DMS53 treated with DMSO at 0.1 percent for 48 hours (cell line): ENCODE data around the gene AOPEP.

ENCODE experiments used
- DNase-seq: peaks from one replicate; lab custom pipeline; 2025; ENCODE audit not compliant: unreplicated experiment; lab: John Stamatoyannopoulos, UW

The AOPEP gene

GRCh38 chr9:95103281-95103771 is 376.8 kb downstream of the AOPEP start:
- DNase-seq: no peak

GRCh38 chr9:95103871-95104580 is 377.5 kb downstream of the AOPEP start:
- no peak for DNase-seq

- DNase-seq: no peak
These were observed 378.1 kb downstream of the AOPEP start for GRCh38 chr9:95104581-95104960.

DNA sequence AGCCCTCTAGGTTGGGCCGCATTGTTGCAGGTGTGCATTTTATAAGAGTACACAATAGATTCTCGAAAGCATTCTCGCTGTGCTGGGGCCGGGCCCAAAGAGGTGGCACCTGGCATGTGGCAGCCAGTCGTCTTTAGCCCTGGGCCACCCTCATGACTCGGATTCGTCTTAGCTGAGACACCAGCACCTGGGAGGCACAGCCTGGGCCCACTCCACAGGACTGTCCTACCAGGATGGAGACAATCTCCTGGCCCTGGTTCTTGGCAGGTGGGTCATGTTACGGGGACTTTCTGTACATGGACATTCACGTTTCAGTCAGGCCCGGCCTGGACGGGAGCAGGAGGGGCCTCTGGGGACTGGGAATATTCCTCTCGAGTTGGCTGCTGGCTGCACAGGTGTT is 378.5 kb downstream of the AOPEP start:
- DNase-seq: no peak

DNA sequence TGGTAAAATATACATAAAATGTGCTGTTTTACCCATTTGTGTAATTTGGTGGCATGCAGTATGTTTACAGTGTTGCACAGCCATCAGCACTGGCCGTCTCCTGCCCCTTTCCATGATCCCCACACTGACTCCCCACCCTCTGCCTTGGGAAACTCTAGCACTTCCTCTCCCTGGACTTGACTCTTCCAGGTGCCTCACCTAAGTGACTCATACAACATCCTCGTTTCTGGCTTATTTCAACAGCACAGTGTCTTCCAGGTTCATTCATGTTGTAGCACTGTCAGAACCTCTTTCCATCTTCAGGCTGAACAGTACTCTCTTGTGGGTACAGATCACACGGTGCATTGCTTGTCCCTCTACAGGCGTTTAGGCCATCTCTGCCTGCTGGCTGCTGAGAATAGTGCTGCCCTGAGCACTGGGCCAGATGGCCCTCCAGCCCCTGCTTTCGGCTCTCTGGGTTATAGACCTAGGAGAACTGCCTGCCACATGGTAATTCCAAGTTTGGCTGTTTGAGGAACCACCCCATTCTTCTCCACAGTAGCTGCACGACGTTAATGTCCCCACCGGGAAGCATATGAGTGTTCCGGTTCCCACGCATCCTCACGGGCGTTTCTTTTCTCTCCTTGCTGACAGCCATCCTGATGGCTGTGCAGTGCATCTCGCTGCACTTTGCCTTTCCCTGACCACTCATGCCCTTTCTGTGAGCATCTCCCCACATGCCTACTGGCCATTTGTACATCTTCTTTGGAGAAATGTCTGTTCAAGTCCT is 379.2 kb downstream of the AOPEP start:
- no peak for DNase-seq

GRCh38 chr9:95107001-95107749 is 380.7 kb downstream of the AOPEP start:
- DNase-seq: no peak

DNA sequence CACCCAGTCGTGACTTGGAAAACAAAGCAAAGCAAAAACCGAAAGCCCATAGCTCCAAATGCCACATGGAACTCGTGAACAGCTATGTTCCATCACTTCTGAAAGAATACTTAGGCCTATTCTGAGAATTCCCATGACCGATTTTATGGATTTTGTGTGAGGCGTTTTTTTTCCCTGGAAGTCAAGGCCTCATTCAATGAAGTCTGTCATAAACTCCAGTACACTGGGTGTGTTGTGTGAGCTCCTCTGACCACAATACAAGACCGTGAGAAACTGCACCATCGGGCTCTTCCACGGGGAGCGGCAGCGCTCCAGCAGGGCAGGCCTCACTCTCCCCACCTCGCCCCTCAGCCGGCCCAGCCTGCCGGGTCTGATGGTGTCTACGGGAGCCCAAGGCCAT is 381.5 kb downstream of the AOPEP start:
- DNase-seq: no peak

- DNase-seq: no peak
These were observed 382.3 kb downstream of the AOPEP start for GRCh38 chr9:95108777-95109176.

DNA sequence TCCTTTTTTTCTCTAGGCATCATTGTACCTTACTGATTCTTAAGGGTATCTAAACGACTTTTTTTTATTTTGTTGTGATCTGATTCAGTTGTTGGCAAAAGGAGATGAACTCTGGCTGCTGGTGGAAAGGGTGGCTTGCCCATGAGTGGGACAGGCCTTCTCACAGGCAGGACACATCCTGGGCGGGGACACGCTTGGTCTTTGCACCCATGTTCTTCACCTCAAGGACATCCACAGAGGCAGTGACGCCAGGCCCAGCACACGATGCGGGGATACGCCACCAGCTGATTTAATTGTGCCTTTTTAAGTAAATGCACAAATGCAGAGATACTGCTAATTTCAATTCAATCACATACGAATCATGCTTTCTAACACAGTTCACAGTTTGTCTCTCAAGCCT is 383.0 kb downstream of the AOPEP start:
- no peak for DNase-seq

DNA sequence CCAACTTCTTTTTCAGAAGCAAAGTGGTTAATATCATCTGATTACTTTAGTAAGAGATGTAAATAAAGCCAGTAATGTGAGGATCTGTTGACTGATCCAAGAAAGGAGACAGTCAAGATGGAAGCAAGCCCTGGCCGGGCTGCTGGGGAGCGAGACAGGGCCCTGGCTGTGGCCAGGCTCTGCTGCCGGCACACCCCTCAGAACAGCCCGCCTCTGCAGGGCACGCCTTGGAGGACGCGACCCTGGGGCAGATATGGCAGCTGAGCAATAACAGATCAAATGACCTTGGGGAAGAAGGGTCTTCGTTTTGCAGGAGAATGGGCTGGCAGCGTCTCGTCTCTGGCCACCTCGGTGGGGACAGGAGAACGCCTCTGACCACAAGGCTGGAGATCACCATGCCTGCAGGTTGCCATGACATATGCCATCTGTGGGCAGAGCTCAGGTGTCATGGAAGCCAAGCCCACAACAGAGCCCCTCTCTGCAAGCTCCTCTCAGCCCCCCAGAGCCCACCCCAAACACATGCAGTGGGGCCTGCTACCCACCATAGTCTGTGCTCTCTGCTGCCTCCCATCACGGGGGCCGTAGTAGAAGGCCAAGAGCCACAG is 384.5 kb downstream of the AOPEP start:
- no peak for DNase-seq

DNA sequence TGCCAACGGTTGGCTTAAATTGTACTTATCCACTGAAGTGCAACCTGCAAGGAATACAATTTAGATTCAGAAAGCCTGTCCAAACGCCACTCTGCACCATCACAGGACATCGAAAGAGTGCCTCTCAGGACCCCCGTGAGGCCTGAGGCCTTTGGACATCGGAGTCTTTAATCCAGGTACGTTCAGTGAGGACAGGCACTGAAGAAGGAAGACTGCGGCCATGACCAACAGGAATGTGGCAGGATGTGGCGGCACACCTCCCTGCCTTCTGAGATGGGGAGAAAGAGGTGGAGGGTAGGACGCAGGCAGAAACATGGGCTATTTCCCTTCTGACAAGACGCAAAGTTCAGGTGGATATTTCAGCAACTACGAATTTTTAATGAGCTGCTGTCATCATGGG is 385.2 kb downstream of the AOPEP start:
- no peak for DNase-seq

- no peak for DNase-seq
These were observed 386.2 kb downstream of the AOPEP start for GRCh38 chr9:95112436-95113280.

DNA sequence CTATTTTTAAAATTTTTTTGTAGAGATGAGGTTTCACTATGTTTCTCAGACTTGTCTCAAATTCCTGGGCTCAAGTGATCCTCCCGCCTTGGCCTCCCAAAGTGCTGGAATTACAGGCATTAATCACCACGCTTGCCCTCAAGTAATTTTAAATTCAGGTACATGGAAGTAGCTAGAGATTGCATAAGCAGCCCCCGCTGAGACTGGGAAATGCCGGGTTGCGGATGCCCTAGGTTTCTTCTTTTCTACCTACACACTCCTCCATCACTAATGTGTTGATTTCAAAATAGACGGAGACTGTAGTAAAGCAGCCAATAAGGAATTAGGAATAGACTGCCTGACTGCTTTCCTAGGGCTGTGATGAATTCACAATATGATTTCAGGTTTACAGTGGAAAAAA is 388.6 kb downstream of the AOPEP start:
- no peak for DNase-seq

GRCh38 chr9:95116002-95116807 is 389.7 kb downstream of the AOPEP start:
- DNase-seq: no peak

- no peak for DNase-seq
These were observed 390.3 kb downstream of the AOPEP start for GRCh38 chr9:95116808-95117204.

GRCh38 chr9:95118596-95118995 is 392.1 kb downstream of the AOPEP start:
- no peak for DNase-seq

- DNase-seq: no peak
These were observed 394.4 kb downstream of the AOPEP start for GRCh38 chr9:95120781-95121370.

DNA sequence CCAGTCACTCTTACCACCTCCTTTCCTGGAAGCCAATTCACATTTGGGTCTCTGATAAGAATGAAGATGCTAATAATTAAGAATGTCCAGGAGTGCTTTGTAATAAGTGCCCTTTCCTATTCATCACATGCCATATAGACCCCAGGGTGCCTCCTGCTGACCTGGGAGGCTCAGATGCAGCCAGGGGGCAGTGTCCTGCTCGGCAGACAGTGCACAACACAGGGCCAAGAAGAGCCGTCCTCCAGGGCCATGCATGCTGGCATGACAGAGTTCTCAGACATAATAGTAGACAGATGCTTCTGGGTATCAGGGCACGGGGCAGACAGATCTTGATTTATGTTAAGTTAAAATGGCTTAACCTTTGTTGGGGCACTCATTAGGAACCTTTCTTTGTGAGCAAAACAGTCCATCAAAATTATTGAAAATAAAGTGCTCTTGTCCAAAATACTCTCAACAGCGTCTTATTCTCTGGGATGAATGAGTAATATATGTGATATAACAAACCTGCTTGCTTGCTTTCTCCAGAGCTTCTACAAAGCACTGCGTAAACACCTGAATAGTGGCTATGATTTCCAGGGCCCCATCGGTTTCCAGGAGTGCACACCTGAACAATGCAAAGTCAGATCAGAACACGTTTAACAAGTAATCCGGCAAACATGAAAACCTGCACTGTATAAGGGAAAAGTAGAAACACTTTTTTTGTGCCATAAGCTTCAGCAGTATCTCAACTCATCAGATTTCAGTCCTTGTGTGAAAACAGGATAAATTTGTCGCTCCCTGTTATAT is 398.3 kb downstream of the AOPEP start:
- DNase-seq: no peak
